RWPE1 (cell line): ENCODE data around the gene NFATC2.
A peak's percentile ranks its signal among the peaks of the same experiment; 100 is the strongest.

Experiments used
- CTCF ChIA-PET: fragments of 350-600 bp; sonication (Branson Sonifier 250); formaldehyde crosslinking; extraction: SDS; loops from one replicate; lab custom pipeline; 2021; lab: Yijun Ruan, JAX
- POLR2A ChIA-PET: fragments of 400-600 bp; formaldehyde crosslinking; extraction: SDS; loops from one replicate; lab custom pipeline; 2020; ENCODE audit warnings: antibody characterized with exemption; ENCODE audit not compliant: low non-redundant PET; lab: Yijun Ruan, JAX
- DNase-seq: peaks from one replicate; pipeline ENCODE4 v3.0.0; 2012; ENCODE audit warnings: low spot score
- H3K27ac ChIP-seq: fragments of 450-650 bp; 2 replicates; pipeline ENCODE4 v1.5.1; 2017
- CTCF ChIP-seq: fragments of 450-650 bp; conservative IDR thresholded peaks from 2 replicates; pipeline ENCODE4 v1.5.1; 2017; ENCODE audit warnings: low read depth, mild to moderate bottlenecking

The NFATC2 gene

GRCh38 chr20:51411870-51412269 lies 130.6 kb downstream of the NFATC2 start:
- ChIA-PET POLR2A (no interaction called here), CTCF (interaction anchor here (0.7 to 1.6 kb wide), 3 partner anchors 18 to 183 kb away, joined by 3 to 6 read pairs (median 5); no protein-coding TSS in a partner anchor)
- H3K27ac ChIP-seq = peak overlapping the region; percentile 45
- no peak for TF ChIP-seq CTCF
- DNase-seq = no peak

GRCh38 chr20:51410586-51411325 lies 131.8 kb downstream of the NFATC2 start:
- ChIA-PET POLR2A (no interaction called here), CTCF (interaction anchor here (0.7 to 1.4 kb wide), 2 partner anchors 184 to 253 kb away, joined by 5 to 7 read pairs; no protein-coding TSS in a partner anchor)

GRCh38 chr20:51409192-51409880 lies 133.2 kb downstream of the NFATC2 start:
- no peak for TF ChIP-seq CTCF
- CTCF ChIA-PET = no interaction called here
- POLR2A ChIA-PET = interaction anchor here (0.6 kb wide), 1 partner anchor 192 kb away, joined by 3 read pairs; no protein-coding TSS in a partner anchor
- no peak overlapping the region for H3K27ac ChIP-seq
- DNase-seq = no peak

More at GRCh38 chr20:51410586-51411325, 131.8 kb downstream of the NFATC2 start:
- DNase-seq = no peak
- no peak overlapping the region for H3K27ac ChIP-seq
- TF ChIP-seq CTCF = no peak

GRCh38 chr20:51404297-51405060 lies 138.0 kb downstream of the NFATC2 start:
- ChIA-PET CTCF (interaction anchor here (0.7 to 1.2 kb wide), 3 partner anchors 98 to 199 kb away, joined by 3 to 4 read pairs (median 4); no protein-coding TSS in a partner anchor), POLR2A (no interaction called here)
- TF ChIP-seq CTCF = no peak
- no peak overlapping the region for H3K27ac ChIP-seq
- DNase-seq = no peak

GRCh38 chr20:51403466-51404220 lies 138.9 kb downstream of the NFATC2 start:
- ChIA-PET POLR2A (no interaction called here), CTCF (interaction anchor here (0.7 to 1.2 kb wide), 2 partner anchors 138 to 200 kb away, joined by 3 to 4 read pairs; no protein-coding TSS in a partner anchor)
- no peak for TF ChIP-seq CTCF
- H3K27ac ChIP-seq = no peak overlapping the region
- DNase-seq = no peak
